A549 (cell line): ENCODE measurements around the gene ESRRB. TPM values are rescaled to one million over a fixed set of nuclear protein-coding genes. Genes with fewer than 3 reads are reported as not detected.

Source experiments
- ATAC-seq, 2 experiments: fragments of 200-7000 bp in 1 of 2; fragments of >200 bp in 1 of 2; cut with Nextera tagmentation in 1 of 2; cut with Tn5 transposase in 1 of 2; 3 replicates each; pipeline versions ENCODE4 v1.8.0 to v1.9.1; 2018 to 2020; ENCODE audit warnings: mild to moderate bottlenecking in 1 of 2, moderate library complexity in 1 of 2
- CTCF ChIA-PET: fragments of 300-600 bp; sonication (Branson Sonifier 250); formaldehyde crosslinking; extraction: SDS; loops from one replicate; lab custom pipeline; 2021; ENCODE audit warnings: antibody characterized with exemption, inconsistent platforms; lab: Yijun Ruan, JAX
- POLR2A ChIA-PET: fragments of 350-600 bp; formaldehyde crosslinking; extraction: SDS; loops from one replicate; lab custom pipeline; 2021; ENCODE audit warnings: antibody characterized with exemption, inconsistent platforms; lab: Yijun Ruan, JAX
- DNase-seq, 2 experiments: peaks; one replicate each; pipeline versions ENCODE4 v3.0.0 to v3.0.0-alpha.2; 2011 to 2016; ENCODE audit warnings: low read depth in 1 of 2, low spot score in 1 of 2
- FAIRE-seq: peaks from 2 replicates; lab custom pipeline; 2011; peaks lifted over from hg19 to GRCh38; lab: Jason Lieb, UNC
- H3K27ac ChIP-seq, 2 experiments: fragments of >200 bp; sonication (Bioruptor Twin); formaldehyde crosslinking; 3 replicates each; pipeline ENCODE4 v1.5.1; 2016 to 2017
- H3K4me1 ChIP-seq: fragments of >200 bp; sonication (Bioruptor Twin); formaldehyde crosslinking; 3 replicates; pipeline ENCODE4 v1.6.1; 2016
- H3K4me2 ChIP-seq: fragments of >200 bp; sonication (Bioruptor Twin); formaldehyde crosslinking; 3 replicates; pipeline ENCODE4 v1.6.1; 2016
- H3K4me3 ChIP-seq: fragments of >200 bp; sonication (Bioruptor Twin); formaldehyde crosslinking; 3 replicates; pipeline ENCODE4 v1.5.1; 2016
- H3K9me3 ChIP-seq: fragments of >200 bp; sonication (Bioruptor Twin); formaldehyde crosslinking; 3 replicates; pipeline ENCODE4 v1.6.1; 2016
- CEBPB ChIP-seq, 2 experiments: fragments of >200 bp in 1 of 2; sonication (Bioruptor Twin) in 1 of 2; formaldehyde crosslinking in 1 of 2; IDR thresholded peaks; 2 replicates each; pipeline ENCODE4 v1.6.1; 2012 to 2016
- EP300 ChIP-seq, 2 experiments: fragments of >200 bp; sonication (Bioruptor Twin); formaldehyde crosslinking; IDR thresholded peaks; 2 replicates in 1 of 2; 3 replicates in 1 of 2; pipeline ENCODE4 v1.6.1; 2016 to 2017
- GATA3 ChIP-seq: IDR thresholded peaks from 2 replicates; pipeline ENCODE4 v1.6.1; 2012; ENCODE audit warnings: borderline replicate concordance
- HOXB13 ChIP-seq: fragments of 250-450 bp; sonication (Bioruptor Pico); IDR thresholded peaks from 2 replicates; pipeline ENCODE4 v1.5.0; 2020; ENCODE audit warnings: low read depth, mild to moderate bottlenecking, moderate library complexity
- HOXB5 ChIP-seq: fragments of 250-450 bp; sonication (Bioruptor Pico); IDR thresholded peaks from 2 replicates; pipeline ENCODE4 v1.5.0; 2020; ENCODE audit warnings: mild to moderate bottlenecking, moderate library complexity
- JUN ChIP-seq, 2 experiments: fragments of >200 bp; sonication (Bioruptor Twin); formaldehyde crosslinking; IDR thresholded peaks; 2 replicates in 1 of 2; 3 replicates in 1 of 2; pipeline ENCODE4 v1.6.1; 2016 to 2017
- JUNB ChIP-seq: fragments of >200 bp; sonication (Bioruptor Twin); formaldehyde crosslinking; IDR thresholded peaks from 2 replicates; pipeline ENCODE4 v1.6.1; 2016
- MYC ChIP-seq: IDR thresholded peaks from 2 replicates; pipeline ENCODE4 v1.6.1; 2012; ENCODE audit warnings: mild to moderate bottlenecking, inconsistent platforms, low read length, improper control_type of control experiment, borderline replicate concordance
- NR3C1 ChIP-seq: fragments of >200 bp; sonication (Bioruptor Twin); formaldehyde crosslinking; IDR thresholded peaks from 3 replicates; pipeline ENCODE4 v1.6.1; 2017
- RAD21 ChIP-seq, 2 experiments: fragments of >200 bp in 1 of 2; sonication (Bioruptor Twin) in 1 of 2; formaldehyde crosslinking in 1 of 2; IDR thresholded peaks in 1 of 2; conservative IDR thresholded peaks in 1 of 2; 2 replicates in 1 of 2; 3 replicates in 1 of 2; pipeline ENCODE4 v1.6.1; 2012 to 2018; ENCODE audit warnings: inconsistent platforms in 1 of 2
- RARB ChIP-seq: fragments of 250-450 bp; sonication (Bioruptor Pico); IDR thresholded peaks from 2 replicates; pipeline ENCODE4 v1.8.0; 2021; ENCODE audit warnings: mild to moderate bottlenecking, moderate library complexity
- RCOR1 ChIP-seq: fragments of 150-350 bp; IDR thresholded peaks from 2 replicates; pipeline ENCODE4 v1.6.1; 2014; ENCODE audit warnings: antibody characterized with exemption, low read length, low read depth
- RNF2 ChIP-seq: fragments of 200-600 bp; sonication (generic); IDR thresholded peaks from 2 replicates; pipeline ENCODE4 v1.6.1; 2016; ENCODE audit warnings: low read depth, mild to moderate bottlenecking, antibody characterized with exemption, moderate library complexity, borderline replicate concordance
- SREBF2 ChIP-seq: fragments of 450-650 bp; IDR thresholded peaks from 2 replicates; pipeline ENCODE4 v1.6.1; 2014; ENCODE audit warnings: mild to moderate bottlenecking, moderate library complexity
- WGBS: methylation state at CpG from one replicate; pipeline ENCODE4 v1.1.6; 2017; ENCODE audit errors: missing lambda C conversion rate; 5-methylcytosine and 5-hydroxymethylcytosine counted together
- polyA plus RNA-seq, 4 experiments: library from polyadenylated mRNA; depleted of rRNA in 3 of 4; stranded (reverse); fragments of >200 nt; fragmentation: RNase III in 1 of 4; extraction: RNeasy Plus Mini Kit Qiagen cat#74134 plus additional on column Dnase treatment in 1 of 4; gene quantifications; 2 replicates in 3 of 4; 3 replicates in 1 of 4; pipeline ENCODE4 v1.2.3, GENCODE V29; 2011 to 2017
- TF ChIP-seq, protein P1 (sequence below): fragments of >200 bp; sonication (Bioruptor Twin); formaldehyde crosslinking; IDR thresholded peaks from 3 replicates; pipeline ENCODE4 v1.5.1; 2016
- TF ChIP-seq, protein P2 (sequence below): fragments of 150-350 bp; IDR thresholded peaks from 2 replicates; pipeline ENCODE4 v1.6.1; 2014; ENCODE audit warnings: low read depth, mild to moderate bottlenecking, low read length
- TF ChIP-seq, protein P3 (sequence below): fragments of >200 bp; sonication (Bioruptor Twin); formaldehyde crosslinking; IDR thresholded peaks from 2 replicates; pipeline ENCODE4 v1.6.1; 2016
- TF ChIP-seq, protein P4 (sequence below): fragments of 250-450 bp; sonication (Bioruptor Pico); IDR thresholded peaks from 2 replicates; pipeline ENCODE4 v1.5.0; 2020; ENCODE audit warnings: low read depth, mild to moderate bottlenecking, moderate library complexity

The ESRRB gene
- polyA plus RNA-seq, 2 of the 4 experiments (the other 2 are of a cell fraction): 0.15 to 0.19 TPM

DNA sequence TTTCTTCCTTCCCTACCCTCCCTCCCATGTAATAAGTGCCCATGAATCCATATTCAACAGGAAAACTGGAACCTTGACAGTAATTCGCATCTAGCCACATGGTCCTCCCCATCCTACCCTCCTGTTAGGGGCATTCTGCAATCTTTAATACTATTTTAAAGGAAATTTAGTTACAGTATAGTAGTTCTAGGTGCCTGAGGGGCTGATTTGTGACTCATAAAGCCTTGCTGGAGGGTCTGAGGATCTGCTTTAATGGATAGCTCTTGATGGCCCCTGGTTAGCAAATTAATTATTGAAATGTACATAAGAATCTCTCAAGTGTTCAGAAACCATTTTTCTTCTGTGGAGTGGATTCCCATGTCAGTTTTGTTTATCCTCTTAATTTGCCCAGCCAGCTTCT, 54.1 kb downstream of the ESRRB start (continued):
- TF ChIP-seq, protein P1, sequence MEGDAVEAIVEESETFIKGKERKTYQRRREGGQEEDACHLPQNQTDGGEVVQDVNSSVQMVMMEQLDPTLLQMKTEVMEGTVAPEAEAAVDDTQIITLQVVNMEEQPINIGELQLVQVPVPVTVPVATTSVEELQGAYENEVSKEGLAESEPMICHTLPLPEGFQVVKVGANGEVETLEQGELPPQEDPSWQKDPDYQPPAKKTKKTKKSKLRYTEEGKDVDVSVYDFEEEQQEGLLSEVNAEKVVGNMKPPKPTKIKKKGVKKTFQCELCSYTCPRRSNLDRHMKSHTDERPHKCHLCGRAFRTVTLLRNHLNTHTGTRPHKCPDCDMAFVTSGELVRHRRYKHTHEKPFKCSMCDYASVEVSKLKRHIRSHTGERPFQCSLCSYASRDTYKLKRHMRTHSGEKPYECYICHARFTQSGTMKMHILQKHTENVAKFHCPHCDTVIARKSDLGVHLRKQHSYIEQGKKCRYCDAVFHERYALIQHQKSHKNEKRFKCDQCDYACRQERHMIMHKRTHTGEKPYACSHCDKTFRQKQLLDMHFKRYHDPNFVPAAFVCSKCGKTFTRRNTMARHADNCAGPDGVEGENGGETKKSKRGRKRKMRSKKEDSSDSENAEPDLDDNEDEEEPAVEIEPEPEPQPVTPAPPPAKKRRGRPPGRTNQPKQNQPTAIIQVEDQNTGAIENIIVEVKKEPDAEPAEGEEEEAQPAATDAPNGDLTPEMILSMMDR: no peak
- TF ChIP-seq, all 56 proteins: peak for 0

DNA sequence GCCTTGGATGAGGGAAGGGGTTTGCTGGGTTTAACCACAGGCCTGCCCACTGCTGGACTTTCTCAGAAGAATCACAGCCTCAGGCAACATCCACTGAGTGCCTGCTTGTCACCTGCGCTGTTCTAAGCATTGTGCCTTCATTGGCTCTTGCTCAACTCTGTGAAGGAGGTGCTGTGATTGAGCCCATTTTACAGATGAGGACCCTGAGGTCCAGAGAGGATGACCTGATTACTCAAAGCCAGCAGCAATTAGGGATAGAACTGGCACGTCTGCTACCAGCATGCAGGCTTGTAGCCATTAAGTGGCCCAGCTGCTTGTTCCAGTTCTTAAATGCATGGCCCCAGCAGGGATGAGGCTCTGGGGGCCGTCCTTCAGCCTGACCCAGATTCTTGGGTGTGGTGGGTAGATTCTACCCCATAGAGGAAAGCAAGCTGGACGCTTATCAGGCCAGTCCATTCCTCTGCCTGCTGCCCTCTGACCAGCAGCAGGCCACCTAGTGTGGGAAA, 54.6 kb downstream of the ESRRB start:
- no peak overlapping the region for H3K4me2 ChIP-seq
- H3K4me1 ChIP-seq: no peaks in the 10 kb centered on the region
- DNase-seq (no peak), FAIRE-seq (no peak), ATAC-seq (no peak)
- H3K4me3 ChIP-seq: no peak overlapping the region
- TF ChIP-seq HOXB13 (CRISPR knock-in tag) (no peak), RNF2 (no peak), RCOR1 (no peak), NR3C1 (no peak), RAD21 (conservative IDR thresholded peaks at IDR 0.05 in 1 of 2, IDR thresholded peaks at IDR 0.05 in 1 of 2) (no peak), SREBF2 (no peak), JUN (IDR thresholded peaks at IDR 0.05) (no peak), EP300 (IDR thresholded peaks at IDR 0.05) (no peak), GATA3 (no peak), CEBPB (IDR thresholded peaks at IDR 0.05) (no peak)
- TF ChIP-seq, protein P2, sequence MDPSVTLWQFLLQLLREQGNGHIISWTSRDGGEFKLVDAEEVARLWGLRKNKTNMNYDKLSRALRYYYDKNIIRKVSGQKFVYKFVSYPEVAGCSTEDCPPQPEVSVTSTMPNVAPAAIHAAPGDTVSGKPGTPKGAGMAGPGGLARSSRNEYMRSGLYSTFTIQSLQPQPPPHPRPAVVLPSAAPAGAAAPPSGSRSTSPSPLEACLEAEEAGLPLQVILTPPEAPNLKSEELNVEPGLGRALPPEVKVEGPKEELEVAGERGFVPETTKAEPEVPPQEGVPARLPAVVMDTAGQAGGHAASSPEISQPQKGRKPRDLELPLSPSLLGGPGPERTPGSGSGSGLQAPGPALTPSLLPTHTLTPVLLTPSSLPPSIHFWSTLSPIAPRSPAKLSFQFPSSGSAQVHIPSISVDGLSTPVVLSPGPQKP: no peak
- TF ChIP-seq, protein P3, sequence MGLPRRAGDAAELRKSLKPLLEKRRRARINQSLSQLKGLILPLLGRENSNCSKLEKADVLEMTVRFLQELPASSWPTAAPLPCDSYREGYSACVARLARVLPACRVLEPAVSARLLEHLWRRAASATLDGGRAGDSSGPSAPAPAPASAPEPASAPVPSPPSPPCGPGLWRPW: no peak
- TF ChIP-seq, protein P4, sequence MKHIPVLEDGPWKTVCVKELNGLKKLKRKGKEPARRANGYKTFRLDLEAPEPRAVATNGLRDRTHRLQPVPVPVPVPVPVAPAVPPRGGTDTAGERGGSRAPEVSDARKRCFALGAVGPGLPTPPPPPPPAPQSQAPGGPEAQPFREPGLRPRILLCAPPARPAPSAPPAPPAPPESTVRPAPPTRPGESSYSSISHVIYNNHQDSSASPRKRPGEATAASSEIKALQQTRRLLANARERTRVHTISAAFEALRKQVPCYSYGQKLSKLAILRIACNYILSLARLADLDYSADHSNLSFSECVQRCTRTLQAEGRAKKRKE (CRISPR knock-in tag): no peak
- ChIA-PET POLR2A (no interaction called here), CTCF (interaction anchor here (0.9 kb wide), 1 partner anchor 10 kb away, joined by 3 read pairs; no protein-coding TSS in a partner anchor)
- H3K9me3 ChIP-seq: no peaks in the 10 kb centered on the region
- 46% methylated on average over 4 of the region's 4 CpGs for WGBS
- no peak overlapping the region for H3K27ac ChIP-seq

DNA sequence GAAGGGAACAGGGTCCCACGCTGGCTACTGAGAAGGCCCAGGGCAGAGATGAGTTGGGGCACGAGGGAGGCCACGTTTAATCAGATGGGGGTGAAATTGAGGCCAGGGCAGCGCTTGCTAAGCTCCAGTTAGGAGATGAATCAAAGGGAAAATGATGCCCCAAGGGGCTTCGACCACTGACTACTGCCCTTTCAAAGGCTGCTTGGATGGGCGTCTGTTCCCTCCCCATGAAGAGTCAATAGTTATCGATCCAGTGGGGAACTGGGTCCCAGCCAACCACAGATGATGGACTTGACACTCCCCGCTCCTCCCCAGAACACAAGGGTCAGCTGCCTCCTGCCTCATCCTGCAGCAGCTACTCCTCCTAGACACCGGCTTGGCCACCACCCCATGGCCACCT, 55.6 kb downstream of the ESRRB start:
- no peak for ATAC-seq
- Histone ChIP-seq H3K27ac (no peak overlapping the region), H3K4me3 (no peak overlapping the region)
- WGBS: 52% methylated on average over 9 of the region's 9 CpGs
- no peak for TF ChIP-seq RARB (CRISPR knock-in tag)
- TF ChIP-seq MYC: no peak
- TF ChIP-seq, protein P1: no peak
- no peak for TF ChIP-seq HOXB5 (CRISPR knock-in tag)
- no peak for TF ChIP-seq JUNB
- TF ChIP-seq, all 56 proteins: peak for 0
- H3K4me2 ChIP-seq: no peak overlapping the region
- H3K9me3 ChIP-seq: no peaks in the 10 kb centered on the region
- ChIA-PET CTCF (no interaction called here), POLR2A (no interaction called here)
- DNase-seq (no peak), FAIRE-seq (no peak)
- no peaks in the 10 kb centered on the region for H3K4me1 ChIP-seq
